GM23248 (cell line): ENCODE measurements around the gene CYRIA. TPM values are rescaled to one million over a fixed set of nuclear protein-coding genes. Genes with fewer than 3 reads are reported as not detected.
A peak's percentile ranks its signal among the peaks of the same experiment; 100 is the strongest.

ENCODE experiments used
- DNase-seq: peaks from one replicate; pipeline ENCODE4 v3.0.0-alpha.2; 2015
- H2AFZ ChIP-seq: fragments of 200-600 bp; sonication (generic); 2 replicates; pipeline ENCODE4 v1.6.1; 2016; ENCODE audit warnings: antibody characterized with exemption
- H3F3A ChIP-seq: fragments of 200-600 bp; sonication (generic); 2 replicates; pipeline ENCODE4 v1.6.1; 2016; ENCODE audit warnings: mild to moderate bottlenecking, antibody characterized with exemption, mixed run types; ENCODE audit not compliant: insufficient read depth
- H3K27ac ChIP-seq: fragments of 200-600 bp; sonication (generic); 2 replicates; pipeline ENCODE4 v1.5.1; 2016; ENCODE audit warnings: mild to moderate bottlenecking
- H3K27me3 ChIP-seq: fragments of 200-600 bp; sonication (generic); replicated peaks from 2 replicates; pipeline ENCODE4 v1.6.1; 2016; ENCODE audit warnings: mild to moderate bottlenecking; ENCODE audit not compliant: insufficient read depth
- H3K36me3 ChIP-seq: fragments of 200-600 bp; sonication (generic); 2 replicates; pipeline ENCODE4 v1.6.1; 2016; ENCODE audit warnings: low read depth, mild to moderate bottlenecking
- H3K4me1 ChIP-seq: fragments of 200-600 bp; sonication (generic); 2 replicates; pipeline ENCODE4 v1.6.1; 2016; ENCODE audit warnings: mild to moderate bottlenecking; ENCODE audit not compliant: insufficient read depth
- H3K4me2 ChIP-seq: fragments of 200-600 bp; sonication (generic); one replicate; pipeline ENCODE4 v1.6.1; 2016; ENCODE audit warnings: mild to moderate bottlenecking; ENCODE audit not compliant: unreplicated experiment
- H3K4me3 ChIP-seq: fragments of 200-600 bp; sonication (generic); 2 replicates; pipeline ENCODE4 v1.5.1; 2016; ENCODE audit warnings: mild to moderate bottlenecking
- H3K79me2 ChIP-seq: fragments of 200-600 bp; sonication (generic); 2 replicates; pipeline ENCODE4 v1.6.1; 2016; ENCODE audit warnings: mild to moderate bottlenecking; ENCODE audit not compliant: insufficient read depth
- H3K9ac ChIP-seq: fragments of 200-600 bp; sonication (generic); 2 replicates; pipeline ENCODE4 v1.6.1; 2016; ENCODE audit warnings: mild to moderate bottlenecking
- H3K9me2 ChIP-seq: fragments of 200-600 bp; sonication (generic); 2 replicates; pipeline ENCODE4 v1.6.1; 2016; ENCODE audit warnings: mixed run types, mild to moderate bottlenecking, moderate library complexity; ENCODE audit not compliant: insufficient read depth
- H3K9me3 ChIP-seq: fragments of 200-600 bp; sonication (generic); one replicate; pipeline ENCODE4 v1.6.1; 2017; ENCODE audit warnings: low read depth
- H4K20me1 ChIP-seq: fragments of 200-600 bp; sonication (generic); 2 replicates; pipeline ENCODE4 v1.6.0; 2016; ENCODE audit not compliant: insufficient read depth
- EZH2 ChIP-seq: fragments of 200-600 bp; sonication (generic); IDR thresholded peaks from 2 replicates; pipeline ENCODE4 v1.6.1; 2018; ENCODE audit warnings: antibody characterized with exemption, mild to moderate bottlenecking; ENCODE audit not compliant: insufficient read depth, poor library complexity, severe bottlenecking
- EZH2phosphoT487 ChIP-seq: fragments of 200-600 bp; sonication (generic); IDR thresholded peaks from 2 replicates; pipeline ENCODE4 v1.6.1; 2018; ENCODE audit warnings: antibody characterized with exemption, moderate library complexity, mild to moderate bottlenecking, low read depth; ENCODE audit not compliant: insufficient read depth
- WGBS, 2 experiments: methylation state at CpG; one replicate each; pipeline ENCODE4 v1.1.6; 2015 to 2017; ENCODE audit warnings: low lambda C conversion rate in 2 of 2, low coverage in 1 of 2; ENCODE audit errors: missing lambda C conversion rate in 2 of 2; 5-methylcytosine and 5-hydroxymethylcytosine counted together
- in situ Hi-C: fragments of 300-500 bp; cut with MboI; formaldehyde crosslinking; loops from 2 replicates; pipeline ENCODE4 v1.15.0; 2020
- polyA plus RNA-seq: library from polyadenylated mRNA; unstranded; fragments of >200 nt; fragmentation: Nextera tagmentation; extraction: Ambion mirVana; gene quantifications from 2 replicates; pipeline ENCODE4 v1.2.1, GENCODE V29; 2016
- total RNA-seq: library from RNA; depleted of rRNA; stranded (reverse); fragments of >200 nt; shearing (Covaris generic); gene quantifications from 2 replicates; pipeline ENCODE4 v1.2.3, GENCODE V29; 2014

Gene CYRIA
- total and polyA plus RNA-seq, 2 experiments from 2014 or later: not detected

GRCh38 chr2:16652296-16653082 lies 13.1 kb downstream of the CYRIA start:
- Histone ChIP-seq H3K4me2 (no peak overlapping the region), H3K9ac (no peak overlapping the region), H3K27ac (no peak overlapping the region), H3K79me2 (no peaks in the 10 kb centered on the region), H3K4me1 (peaks cover 15% of the 10 kb centered on the region), H2AFZ (peak overlapping the region; percentile 41; the same call in 1 of the 2 replicates), H3K36me3 (no peaks in the 10 kb centered on the region), H3K9me2 (no peaks in the 10 kb centered on the region), H4K20me1 (no peaks in the 10 kb centered on the region), H3K9me3 (no peaks in the 10 kb centered on the region), H3F3A (no peaks in the 10 kb centered on the region), H3K4me3 (no peak overlapping the region), H3K27me3 (no peaks in the 10 kb centered on the region)
- WGBS, 2 experiments: 30% methylated on average over 8 of the region's 8 CpGs
- DNase-seq: no peak
- in situ Hi-C loops: no loop called here
- TF ChIP-seq EZH2: no peak
- TF ChIP-seq EZH2phosphoT487: no peak

DNA sequence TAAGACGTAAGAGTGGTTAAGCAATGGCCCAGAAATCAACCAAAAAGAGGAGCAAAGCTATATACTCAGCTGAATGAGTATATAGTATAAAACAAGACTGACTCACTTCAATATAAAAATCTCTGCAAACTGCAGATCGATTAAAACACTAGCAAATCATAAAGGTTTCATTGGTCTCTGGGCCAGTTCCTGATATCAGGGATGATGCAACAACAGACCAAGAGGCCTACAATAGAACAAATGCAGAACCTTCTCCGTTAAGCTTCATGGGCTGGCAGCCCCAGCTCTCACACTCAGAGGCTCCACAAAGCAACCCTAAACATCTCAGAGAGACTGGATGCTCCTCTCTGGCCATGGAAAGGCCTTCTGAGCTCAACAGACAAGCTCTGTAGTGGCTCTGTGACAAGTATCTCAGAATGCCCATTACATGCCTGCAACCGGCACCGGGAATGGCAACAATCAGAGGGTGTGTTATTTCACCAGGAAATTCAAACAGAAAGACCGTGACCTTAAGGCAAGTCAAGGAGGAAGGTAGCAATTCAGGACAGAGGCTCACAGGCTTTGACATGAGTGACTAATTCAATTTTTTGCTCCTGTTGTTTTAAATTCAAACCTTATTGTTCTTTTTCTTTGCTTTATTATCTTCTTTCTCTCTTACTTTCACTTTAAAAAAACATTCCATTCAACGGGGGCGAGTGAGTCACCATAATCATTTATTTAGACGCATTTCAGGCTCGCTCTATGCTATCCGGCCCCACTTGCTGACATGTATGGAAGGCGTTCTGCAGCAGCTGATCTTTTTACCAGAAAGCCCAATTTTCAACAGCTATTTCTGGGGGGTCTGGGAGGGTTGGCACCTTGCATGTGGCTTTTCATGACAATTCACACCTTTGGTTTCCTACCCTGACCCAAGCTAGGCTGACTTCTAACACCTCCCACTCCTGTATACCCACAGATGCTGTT lies 15.1 kb downstream of the CYRIA start:
- Histone ChIP-seq H3K9ac (peak overlapping the region; percentile 62), H2AFZ (peak overlapping the region; percentile 94), H3K4me3 (peak overlapping the region; percentile 69), H3F3A (no peaks in the 10 kb centered on the region), H3K9me3 (no peaks in the 10 kb centered on the region), H3K4me2 (peak overlapping the region; percentile 100), H3K9me2 (no peaks in the 10 kb centered on the region), H3K79me2 (no peaks in the 10 kb centered on the region), H3K27ac (peak overlapping the region; percentile 26; the same call in 1 of the 2 replicates), H3K36me3 (no peaks in the 10 kb centered on the region), H3K4me1 (peaks cover 15% of the 10 kb centered on the region), H3K27me3 (no peaks in the 10 kb centered on the region; the same call in 1 of the 2 replicates), H4K20me1 (no peaks in the 10 kb centered on the region)
- peak; percentile 79 for DNase-seq
- in situ Hi-C loops: no loop called here
- WGBS, 2 experiments: 13 to 14% methylated on average over 12 of the region's 12 CpGs
- TF ChIP-seq EZH2phosphoT487 (no peak), EZH2 (no peak)

- no peak for DNase-seq
- Histone ChIP-seq H3K36me3 (no peaks in the 10 kb centered on the region), H3K9ac (no peak overlapping the region), H3K9me3 (no peaks in the 10 kb centered on the region), H3K79me2 (no peaks in the 10 kb centered on the region), H3K4me1 (peaks cover 15% of the 10 kb centered on the region), H3K27ac (no peak overlapping the region), H3K4me2 (peak overlapping the region; percentile 100), H3F3A (no peaks in the 10 kb centered on the region), H3K9me2 (no peaks in the 10 kb centered on the region), H3K27me3 (no peaks in the 10 kb centered on the region; the same call in 1 of the 2 replicates), H2AFZ (peak overlapping the region; percentile 94), H3K4me3 (peak overlapping the region; percentile 69; the same call in 1 of the 2 replicates), H4K20me1 (no peaks in the 10 kb centered on the region)
- TF ChIP-seq EZH2phosphoT487: no peak
- no peak for TF ChIP-seq EZH2
- in situ Hi-C loops: no loop called here
- 82 to 84% methylated on average over 9 of the region's 9 CpGs for WGBS, 2 experiments
These were observed 16.0 kb downstream of the CYRIA start for GRCh38 chr2:16649353-16650286.
